ENCODE data around the gene SLC8A3.

The SLC8A3 gene

GRCh38 chr14:70156592-70156991, 32.2 kb downstream of the SLC8A3 start:
- Histone ChIP-seq H3K9me3 (ENCODE audit: insufficient read depth, low read length) (no peaks in the 10 kb centered on the region), H3K9ac (ENCODE audit: insufficient read length, low read depth) (no peak overlapping the region), H3K27me3 (ENCODE audit: insufficient read depth, insufficient read length) (no peaks in the 10 kb centered on the region), H3K4me1 (ENCODE audit: insufficient read depth, insufficient read length) (no peaks in the 10 kb centered on the region), H3K36me3 (ENCODE audit: insufficient read depth, insufficient read length, low read length) (no peaks in the 10 kb centered on the region), H3K4me3 (ENCODE audit: insufficient read length, low read depth) (no peak overlapping the region)
- no peak for DNase-seq (ENCODE audit: low read depth, low spot score)
- TF ChIP-seq SUZ12 (IDR thresholded peaks at IDR 0.05; ENCODE audit: extremely low read depth, insufficient read depth, insufficient read length) (no peak), ZNF274 (IDR thresholded peaks at IDR 0.05; ENCODE audit: low read depth, low read length) (no peak), YY1 (IDR thresholded peaks at IDR 0.05; ENCODE audit: insufficient read depth, insufficient read length) (no peak)

- no peaks in the 10 kb centered on the region for H3K27me3 ChIP-seq (ENCODE audit: insufficient read depth, insufficient read length)
- H3K4me1 ChIP-seq (ENCODE audit: insufficient read depth, insufficient read length), result no peaks in the 10 kb centered on the region
Measured at GRCh38 chr14:70152704-70153103, 36.0 kb downstream of the SLC8A3 start.

GRCh38 chr14:70152081-70152480, 36.7 kb downstream of the SLC8A3 start:
- Histone ChIP-seq H3K36me3 (ENCODE audit: insufficient read depth, insufficient read length, low read length) (no peaks in the 10 kb centered on the region), H3K27me3 (ENCODE audit: insufficient read depth, insufficient read length) (no peaks in the 10 kb centered on the region), H3K9me3 (ENCODE audit: insufficient read depth, low read length) (no peaks in the 10 kb centered on the region), H3K9ac (ENCODE audit: insufficient read length, low read depth) (no peak overlapping the region), H3K4me3 (ENCODE audit: insufficient read length, low read depth) (no peak overlapping the region), H3K4me1 (ENCODE audit: insufficient read depth, insufficient read length) (no peaks in the 10 kb centered on the region)
- TF ChIP-seq YY1 (IDR thresholded peaks at IDR 0.05; ENCODE audit: insufficient read depth, insufficient read length), result no peak
- no peak for TF ChIP-seq SUZ12 (IDR thresholded peaks at IDR 0.05; ENCODE audit: extremely low read depth, insufficient read depth, insufficient read length)
- no peak for DNase-seq (ENCODE audit: low read depth, low spot score)

More at GRCh38 chr14:70152704-70153103, 36.0 kb downstream of the SLC8A3 start:
- H3K9ac ChIP-seq (ENCODE audit: insufficient read length, low read depth), result no peak overlapping the region
- no peak overlapping the region for H3K4me3 ChIP-seq (ENCODE audit: insufficient read length, low read depth)
- no peaks in the 10 kb centered on the region for H3K9me3 ChIP-seq (ENCODE audit: insufficient read depth, low read length)
- H3K36me3 ChIP-seq (ENCODE audit: insufficient read depth, insufficient read length, low read length), result no peaks in the 10 kb centered on the region
- TF ChIP-seq ZNF274 (IDR thresholded peaks at IDR 0.05; ENCODE audit: low read depth, low read length) (no peak), YY1 (IDR thresholded peaks at IDR 0.05; ENCODE audit: insufficient read depth, insufficient read length) (no peak), SUZ12 (IDR thresholded peaks at IDR 0.05; ENCODE audit: extremely low read depth, insufficient read depth, insufficient read length) (no peak)
- no peak for DNase-seq (ENCODE audit: low read depth, low spot score)

- Histone ChIP-seq H3K36me3 (ENCODE audit: insufficient read depth, insufficient read length, low read length) (no peaks in the 10 kb centered on the region), H3K9me3 (ENCODE audit: insufficient read depth, low read length) (no peaks in the 10 kb centered on the region), H3K27me3 (ENCODE audit: insufficient read depth, insufficient read length) (no peaks in the 10 kb centered on the region), H3K4me3 (ENCODE audit: insufficient read length, low read depth) (no peak overlapping the region), H3K9ac (ENCODE audit: insufficient read length, low read depth) (no peak overlapping the region), H3K4me1 (ENCODE audit: insufficient read depth, insufficient read length) (no peaks in the 10 kb centered on the region)
- no peak for DNase-seq (ENCODE audit: low read depth, low spot score)
- TF ChIP-seq YY1 (IDR thresholded peaks at IDR 0.05; ENCODE audit: insufficient read depth, insufficient read length), result no peak
- no peak for TF ChIP-seq ZNF274 (IDR thresholded peaks at IDR 0.05; ENCODE audit: low read depth, low read length)
- no peak for TF ChIP-seq SUZ12 (IDR thresholded peaks at IDR 0.05; ENCODE audit: extremely low read depth, insufficient read depth, insufficient read length)
Measured at GRCh38 chr14:70149596-70150165, 39.1 kb downstream of the SLC8A3 start.

GRCh38 chr14:70148911-70149595, 39.7 kb downstream of the SLC8A3 start:
- Histone ChIP-seq H3K36me3 (ENCODE audit: insufficient read depth, insufficient read length, low read length) (no peaks in the 10 kb centered on the region), H3K27me3 (ENCODE audit: insufficient read depth, insufficient read length) (no peaks in the 10 kb centered on the region), H3K4me3 (ENCODE audit: insufficient read length, low read depth) (no peak overlapping the region), H3K9ac (ENCODE audit: insufficient read length, low read depth) (no peak overlapping the region), H3K9me3 (ENCODE audit: insufficient read depth, low read length) (no peaks in the 10 kb centered on the region), H3K4me1 (ENCODE audit: insufficient read depth, insufficient read length) (no peaks in the 10 kb centered on the region)
- no peak for DNase-seq (ENCODE audit: low read depth, low spot score)
- no peak for TF ChIP-seq ZNF274 (IDR thresholded peaks at IDR 0.05; ENCODE audit: low read depth, low read length)
- no peak for TF ChIP-seq YY1 (IDR thresholded peaks at IDR 0.05; ENCODE audit: insufficient read depth, insufficient read length)
- no peak for TF ChIP-seq SUZ12 (IDR thresholded peaks at IDR 0.05; ENCODE audit: extremely low read depth, insufficient read depth, insufficient read length)

- no peak overlapping the region for H3K9ac ChIP-seq (ENCODE audit: insufficient read length, low read depth)
- DNase-seq (ENCODE audit: low read depth, low spot score), result no peak
- no peaks in the 10 kb centered on the region for H3K9me3 ChIP-seq (ENCODE audit: insufficient read depth, low read length)
- H3K4me1 ChIP-seq (ENCODE audit: insufficient read depth, insufficient read length), result no peaks in the 10 kb centered on the region
- H3K4me3 ChIP-seq (ENCODE audit: insufficient read length, low read depth), result no peak overlapping the region
- TF ChIP-seq YY1 (IDR thresholded peaks at IDR 0.05; ENCODE audit: insufficient read depth, insufficient read length) (no peak), ZNF274 (IDR thresholded peaks at IDR 0.05; ENCODE audit: low read depth, low read length) (no peak), SUZ12 (IDR thresholded peaks at IDR 0.05; ENCODE audit: extremely low read depth, insufficient read depth, insufficient read length) (no peak)
- H3K36me3 ChIP-seq (ENCODE audit: insufficient read depth, insufficient read length, low read length), result no peaks in the 10 kb centered on the region
- no peaks in the 10 kb centered on the region for H3K27me3 ChIP-seq (ENCODE audit: insufficient read depth, insufficient read length)
Measured at GRCh38 chr14:70148351-70148750, 40.4 kb downstream of the SLC8A3 start.

GRCh38 chr14:70144046-70144445, 44.7 kb downstream of the SLC8A3 start:
- no peak overlapping the region for H3K9ac ChIP-seq (ENCODE audit: insufficient read length, low read depth)
- no peak overlapping the region for H3K4me3 ChIP-seq (ENCODE audit: insufficient read length, low read depth)
- no peaks in the 10 kb centered on the region for H3K4me1 ChIP-seq (ENCODE audit: insufficient read depth, insufficient read length)
- no peaks in the 10 kb centered on the region for H3K27me3 ChIP-seq (ENCODE audit: insufficient read depth, insufficient read length)
- DNase-seq (ENCODE audit: low read depth, low spot score), result no peak
- H3K9me3 ChIP-seq (ENCODE audit: insufficient read depth, low read length), result no peaks in the 10 kb centered on the region
- no peaks in the 10 kb centered on the region for H3K36me3 ChIP-seq (ENCODE audit: insufficient read depth, insufficient read length, low read length)
- TF ChIP-seq YY1 (IDR thresholded peaks at IDR 0.05; ENCODE audit: insufficient read depth, insufficient read length), result no peak
